ENCODE results near the gene DDX23.

The DDX23 gene

DNA sequence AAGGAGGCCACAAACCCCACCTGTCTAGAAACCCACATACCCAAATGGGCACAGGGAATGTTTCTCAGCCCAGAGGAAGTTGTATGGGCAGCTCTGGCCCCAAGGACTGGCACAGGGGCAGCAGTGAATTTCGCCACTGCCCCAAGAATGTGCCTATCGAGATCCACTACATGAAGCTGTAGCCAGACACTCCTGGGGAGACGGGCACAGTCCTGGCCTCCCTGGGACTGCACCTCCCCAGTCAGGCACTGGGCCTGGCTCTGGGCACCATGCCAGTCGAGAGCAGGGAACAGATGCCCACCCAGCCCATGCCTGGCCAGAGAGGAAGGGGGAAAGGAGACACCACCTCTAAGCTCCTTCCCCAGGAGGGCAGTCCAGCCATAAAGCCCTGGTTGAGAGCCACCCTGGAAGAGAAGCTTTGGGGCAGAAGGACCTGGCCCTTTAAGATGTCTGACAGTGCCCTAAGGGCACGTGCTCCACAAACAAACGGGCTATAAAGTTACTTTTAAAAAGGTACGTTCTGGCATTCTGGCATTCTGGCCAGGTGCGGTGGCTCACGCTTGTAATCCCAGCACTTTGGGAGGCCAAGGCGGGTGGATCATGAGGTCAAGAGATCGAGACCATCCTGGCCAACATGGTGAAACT is 71.5 kb downstream of the DDX23 start:
- Histone ChIP-seq H4K20me1 (ENCODE audit: insufficient read depth) (no peaks in the 10 kb centered on the region), H2AFZ (ENCODE audit: low read depth) (no peak overlapping the region), H3K9ac (no peak overlapping the region), H3K4me3 (IDR thresholded peaks at IDR 0.05; ENCODE audit: insufficient read depth, low read depth, low read length) (no peak overlapping the region), H3K36me3 (ENCODE audit: insufficient read depth) (no peaks in the 10 kb centered on the region), H3K4me2 (no peak overlapping the region), H3K79me2 (ENCODE audit: insufficient read depth, low read depth) (no peaks in the 10 kb centered on the region), H3K4me1 (ENCODE audit: low read depth, poor library complexity, severe bottlenecking) (no peaks in the 10 kb centered on the region), H3K27ac (no peak overlapping the region), H3K27me3 (ENCODE audit: insufficient read depth, low read depth) (no peaks in the 10 kb centered on the region)
- TF ChIP-seq, protein P1, sequence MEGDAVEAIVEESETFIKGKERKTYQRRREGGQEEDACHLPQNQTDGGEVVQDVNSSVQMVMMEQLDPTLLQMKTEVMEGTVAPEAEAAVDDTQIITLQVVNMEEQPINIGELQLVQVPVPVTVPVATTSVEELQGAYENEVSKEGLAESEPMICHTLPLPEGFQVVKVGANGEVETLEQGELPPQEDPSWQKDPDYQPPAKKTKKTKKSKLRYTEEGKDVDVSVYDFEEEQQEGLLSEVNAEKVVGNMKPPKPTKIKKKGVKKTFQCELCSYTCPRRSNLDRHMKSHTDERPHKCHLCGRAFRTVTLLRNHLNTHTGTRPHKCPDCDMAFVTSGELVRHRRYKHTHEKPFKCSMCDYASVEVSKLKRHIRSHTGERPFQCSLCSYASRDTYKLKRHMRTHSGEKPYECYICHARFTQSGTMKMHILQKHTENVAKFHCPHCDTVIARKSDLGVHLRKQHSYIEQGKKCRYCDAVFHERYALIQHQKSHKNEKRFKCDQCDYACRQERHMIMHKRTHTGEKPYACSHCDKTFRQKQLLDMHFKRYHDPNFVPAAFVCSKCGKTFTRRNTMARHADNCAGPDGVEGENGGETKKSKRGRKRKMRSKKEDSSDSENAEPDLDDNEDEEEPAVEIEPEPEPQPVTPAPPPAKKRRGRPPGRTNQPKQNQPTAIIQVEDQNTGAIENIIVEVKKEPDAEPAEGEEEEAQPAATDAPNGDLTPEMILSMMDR (conservative IDR thresholded peaks at IDR 0.05; ENCODE audit: low read depth, low read length) = no peak

DNA sequence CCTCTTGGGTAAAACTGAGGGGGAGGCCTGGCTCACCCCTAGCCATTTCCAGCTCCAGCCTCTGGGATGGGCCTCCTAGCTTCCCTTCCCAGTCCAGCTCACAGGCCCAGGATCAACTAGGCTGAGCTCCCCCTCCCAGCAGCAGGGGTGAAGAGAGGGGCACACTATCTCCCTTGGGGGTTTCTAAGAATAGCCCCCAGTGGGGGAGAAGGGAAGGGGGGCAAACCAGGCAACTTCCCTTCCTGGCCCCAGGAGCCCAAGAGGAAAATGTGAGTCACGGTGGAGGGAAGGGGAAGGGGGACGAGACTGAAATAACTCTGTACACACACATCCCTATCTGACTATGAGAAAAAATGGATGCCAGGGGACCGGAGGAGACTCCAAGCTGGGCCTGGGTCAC is 72.1 kb downstream of the DDX23 start:
- Histone ChIP-seq H3K4me2 (no peak overlapping the region), H3K4me3 (IDR thresholded peaks at IDR 0.05; ENCODE audit: insufficient read depth, low read depth, low read length) (no peak overlapping the region), H3K4me1 (ENCODE audit: low read depth, poor library complexity, severe bottlenecking) (no peaks in the 10 kb centered on the region), H4K20me1 (ENCODE audit: insufficient read depth) (no peaks in the 10 kb centered on the region), H3K36me3 (ENCODE audit: insufficient read depth) (no peaks in the 10 kb centered on the region), H3K9ac (no peak overlapping the region), H2AFZ (ENCODE audit: low read depth) (no peak overlapping the region), H3K27ac (no peak overlapping the region), H3K79me2 (ENCODE audit: insufficient read depth, low read depth) (no peaks in the 10 kb centered on the region), H3K27me3 (ENCODE audit: insufficient read depth, low read depth) (no peaks in the 10 kb centered on the region)
- TF ChIP-seq, protein P1 (conservative IDR thresholded peaks at IDR 0.05; ENCODE audit: low read depth, low read length) = no peak
